MM.1S (cell line): Measurements from ENCODE around the gene CACNG5.

ENCODE experiments used
- DNase-seq: peaks from one replicate; pipeline ENCODE4 v3.0.0-alpha.2; 2015
- H2AFZ ChIP-seq: fragments of 300-600 bp; sonication (generic); 2 replicates; pipeline ENCODE4 v1.6.0; 2016; ENCODE audit warnings: antibody characterized with exemption, low read length
- H3F3A ChIP-seq: fragments of 300-600 bp; sonication (generic); 2 replicates; pipeline ENCODE4 v1.6.1; 2016; ENCODE audit warnings: mild to moderate bottlenecking, antibody characterized with exemption, low read length, moderate library complexity, mixed read lengths; ENCODE audit not compliant: insufficient read depth
- H3K27ac ChIP-seq: fragments of 300-600 bp; sonication (generic); 2 replicates; pipeline ENCODE4 v1.5.1; 2016; ENCODE audit warnings: mild to moderate bottlenecking, low read length
- H3K27me3 ChIP-seq: fragments of 300-600 bp; sonication (generic); replicated peaks from 2 replicates; pipeline ENCODE4 v1.6.0; 2016; ENCODE audit warnings: low read length; ENCODE audit not compliant: insufficient read depth
- H3K36me3 ChIP-seq: fragments of 300-600 bp; sonication (generic); replicated peaks from 2 replicates; pipeline ENCODE4 v1.6.1; 2016; ENCODE audit warnings: mild to moderate bottlenecking, low read length, mixed read lengths; ENCODE audit not compliant: insufficient read depth
- H3K4me1 ChIP-seq: fragments of 300-600 bp; sonication (generic); 2 replicates; pipeline ENCODE4 v1.6.1; 2016; ENCODE audit warnings: low read length, mixed read lengths
- H3K4me2 ChIP-seq: fragments of 300-600 bp; sonication (generic); 2 replicates; pipeline ENCODE4 v1.6.0; 2016; ENCODE audit warnings: low read depth, low read length
- H3K4me3 ChIP-seq: fragments of 300-600 bp; sonication (generic); 2 replicates; pipeline ENCODE4 v1.5.1; 2016; ENCODE audit warnings: low read length, mixed read lengths
- H3K79me2 ChIP-seq: fragments of 300-600 bp; sonication (generic); 2 replicates; pipeline ENCODE4 v1.6.1; 2016; ENCODE audit warnings: mixed run types, low read length, mixed read lengths
- H3K9ac ChIP-seq: fragments of 300-600 bp; sonication (generic); 2 replicates; pipeline ENCODE4 v1.6.1; 2016; ENCODE audit warnings: low read length, mixed read lengths
- H3K9me2 ChIP-seq: fragments of 300-600 bp; sonication (generic); replicated peaks from 2 replicates; pipeline ENCODE4 v1.6.1; 2016; ENCODE audit warnings: mild to moderate bottlenecking, low read length, mixed read lengths; ENCODE audit not compliant: insufficient read depth
- H3K9me3 ChIP-seq: fragments of 300-600 bp; sonication (generic); replicated peaks from 2 replicates; pipeline ENCODE4 v1.6.1; 2016; ENCODE audit warnings: mild to moderate bottlenecking, low read length, mixed read lengths; ENCODE audit not compliant: insufficient read depth
- H4K20me1 ChIP-seq: fragments of 300-600 bp; sonication (generic); 2 replicates; pipeline ENCODE4 v1.6.1; 2016; ENCODE audit warnings: mild to moderate bottlenecking, low read length, moderate library complexity, mixed read lengths; ENCODE audit not compliant: insufficient read depth
- EZH2 ChIP-seq: fragments of 300-600 bp; sonication (generic); optimal IDR thresholded peaks from 2 replicates; pipeline ENCODE3; 2017; ENCODE audit warnings: low read depth, mild to moderate bottlenecking, antibody characterized with exemption, low read length, mixed read lengths
- EZH2phosphoT487 ChIP-seq: fragments of 300-600 bp; sonication (generic); IDR thresholded peaks from 2 replicates; pipeline ENCODE4 v1.6.1; 2018; ENCODE audit warnings: antibody characterized with exemption, low read length
- TF ChIP-seq, protein P1 (sequence below): fragments of 300-600 bp; sonication (generic); IDR thresholded peaks from 2 replicates; pipeline ENCODE4 v1.5.1; 2016; ENCODE audit warnings: antibody characterized with exemption, low read length, mixed read lengths

The CACNG5 gene

DNA sequence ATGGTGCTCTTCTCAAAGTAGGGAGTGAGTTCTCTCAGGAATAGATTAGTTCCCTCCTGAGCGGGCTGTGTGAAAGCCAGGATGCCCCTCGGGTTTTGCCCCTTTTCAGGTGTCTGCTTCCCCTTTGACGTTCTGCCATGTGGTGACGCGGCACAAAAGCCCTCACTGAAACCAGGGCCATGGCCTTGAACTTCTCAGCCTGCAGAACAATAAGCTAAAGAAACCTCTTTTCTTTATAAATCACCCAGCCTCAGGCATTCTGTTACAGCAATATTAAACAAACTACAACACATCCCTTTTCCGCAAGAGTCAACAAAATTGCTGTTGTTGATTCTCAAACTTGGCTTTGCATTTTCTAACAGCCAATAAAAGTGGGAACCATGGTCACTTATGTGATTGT, 15.5 kb upstream of the CACNG5 start:
- Histone ChIP-seq H3K4me3 (no peak overlapping the region), H3K9me2 (no peaks in the 10 kb centered on the region), H3K9me3 (no peaks in the 10 kb centered on the region), H3K4me2 (no peak overlapping the region), H3K4me1 (no peaks in the 10 kb centered on the region), H3K36me3 (no peaks in the 10 kb centered on the region), H3F3A (no peaks in the 10 kb centered on the region), H3K79me2 (no peaks in the 10 kb centered on the region), H2AFZ (no peak overlapping the region), H3K27ac (no peak overlapping the region), H4K20me1 (no peaks in the 10 kb centered on the region), H3K9ac (no peak overlapping the region), H3K27me3 (no peaks in the 10 kb centered on the region)
- no peak for DNase-seq
- no peak for TF ChIP-seq EZH2
- TF ChIP-seq EZH2phosphoT487 = no peak
- TF ChIP-seq, protein P1, sequence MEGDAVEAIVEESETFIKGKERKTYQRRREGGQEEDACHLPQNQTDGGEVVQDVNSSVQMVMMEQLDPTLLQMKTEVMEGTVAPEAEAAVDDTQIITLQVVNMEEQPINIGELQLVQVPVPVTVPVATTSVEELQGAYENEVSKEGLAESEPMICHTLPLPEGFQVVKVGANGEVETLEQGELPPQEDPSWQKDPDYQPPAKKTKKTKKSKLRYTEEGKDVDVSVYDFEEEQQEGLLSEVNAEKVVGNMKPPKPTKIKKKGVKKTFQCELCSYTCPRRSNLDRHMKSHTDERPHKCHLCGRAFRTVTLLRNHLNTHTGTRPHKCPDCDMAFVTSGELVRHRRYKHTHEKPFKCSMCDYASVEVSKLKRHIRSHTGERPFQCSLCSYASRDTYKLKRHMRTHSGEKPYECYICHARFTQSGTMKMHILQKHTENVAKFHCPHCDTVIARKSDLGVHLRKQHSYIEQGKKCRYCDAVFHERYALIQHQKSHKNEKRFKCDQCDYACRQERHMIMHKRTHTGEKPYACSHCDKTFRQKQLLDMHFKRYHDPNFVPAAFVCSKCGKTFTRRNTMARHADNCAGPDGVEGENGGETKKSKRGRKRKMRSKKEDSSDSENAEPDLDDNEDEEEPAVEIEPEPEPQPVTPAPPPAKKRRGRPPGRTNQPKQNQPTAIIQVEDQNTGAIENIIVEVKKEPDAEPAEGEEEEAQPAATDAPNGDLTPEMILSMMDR = no peak

DNA sequence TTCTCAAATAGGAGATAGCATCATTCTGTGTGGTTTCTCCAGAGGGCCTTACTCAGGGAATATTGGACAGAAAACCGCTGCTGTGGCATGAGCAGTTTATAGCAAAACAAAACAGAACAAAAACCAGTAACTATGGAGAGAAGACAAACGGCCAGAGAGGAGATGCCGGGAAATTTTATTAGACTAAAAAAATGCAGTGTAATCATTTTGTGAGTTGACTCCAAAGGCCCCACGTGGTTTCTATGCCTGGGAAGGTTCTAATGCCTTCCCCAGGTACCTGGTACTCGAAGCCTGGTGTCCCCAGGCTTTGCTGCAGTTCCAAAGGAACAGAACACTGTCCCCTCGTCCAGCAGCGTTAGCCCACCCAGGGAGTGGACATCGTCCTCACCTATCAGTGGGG, 12.9 kb upstream of the CACNG5 start:
- no peak overlapping the region for H3K4me3 ChIP-seq
- no peaks in the 10 kb centered on the region for H3K79me2 ChIP-seq
- no peaks in the 10 kb centered on the region for H3K36me3 ChIP-seq
- no peak for TF ChIP-seq EZH2
- TF ChIP-seq, protein P1 = no peak
- no peak for TF ChIP-seq EZH2phosphoT487
- no peak overlapping the region for H3K9ac ChIP-seq
- H3K27me3 ChIP-seq = no peaks in the 10 kb centered on the region
- no peaks in the 10 kb centered on the region for H3K4me1 ChIP-seq
- H3F3A ChIP-seq = no peaks in the 10 kb centered on the region
- H3K9me3 ChIP-seq = no peaks in the 10 kb centered on the region
- H3K27ac ChIP-seq = no peak overlapping the region
- no peaks in the 10 kb centered on the region for H3K9me2 ChIP-seq
- DNase-seq = no peak
- no peak overlapping the region for H3K4me2 ChIP-seq
- H2AFZ ChIP-seq = no peak overlapping the region
- no peaks in the 10 kb centered on the region for H4K20me1 ChIP-seq

DNA sequence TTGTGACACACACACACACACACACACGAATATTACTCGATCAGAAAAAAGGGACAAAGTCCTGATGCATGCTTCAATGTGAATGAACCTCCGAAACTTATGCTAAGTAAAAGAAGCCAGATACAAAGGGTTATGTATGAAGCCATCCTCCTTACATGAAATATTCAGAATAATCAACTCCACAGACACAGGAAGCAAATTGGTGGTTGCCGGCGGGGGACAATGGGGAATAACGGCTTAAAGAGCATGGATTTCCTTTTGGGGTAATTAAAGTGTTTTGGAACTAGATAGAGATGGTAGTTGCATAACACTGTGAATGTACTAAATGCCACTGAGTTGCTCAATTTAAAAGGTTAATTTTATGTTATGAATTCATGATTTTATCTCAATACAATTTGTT, 8.1 kb upstream of the CACNG5 start:
- Histone ChIP-seq H3K4me2 (no peak overlapping the region), H2AFZ (no peak overlapping the region), H3F3A (no peaks in the 10 kb centered on the region), H3K4me1 (no peaks in the 10 kb centered on the region), H3K4me3 (no peak overlapping the region), H3K9me3 (no peaks in the 10 kb centered on the region), H3K36me3 (no peaks in the 10 kb centered on the region), H3K27ac (no peak overlapping the region), H3K27me3 (no peaks in the 10 kb centered on the region), H4K20me1 (no peaks in the 10 kb centered on the region), H3K9ac (no peak overlapping the region), H3K9me2 (no peaks in the 10 kb centered on the region), H3K79me2 (no peaks in the 10 kb centered on the region)
- no peak for TF ChIP-seq EZH2phosphoT487
- TF ChIP-seq, protein P1 = no peak
- TF ChIP-seq EZH2 = no peak
- DNase-seq = no peak
